Lower lobe of right lung (tissue), 2 donors: ENCODE data around the gene CALM1. TPM values are rescaled to one million over a fixed set of nuclear protein-coding genes. Genes with fewer than 3 reads are reported as not detected.
A peak's percentile ranks its signal among the peaks of the same experiment; 100 is the strongest.

Experiments
- ATAC-seq, 2 donors: fragments of 200-7000 bp; cut with Tn5 transposase; one replicate each; pipeline ENCODE4 v1.9.1; 2020 to 2022; ENCODE audit warnings: mild to moderate bottlenecking in 2 of 2, moderate library complexity in 2 of 2
- DNase-seq: peaks from one replicate; pipeline ENCODE4 v3.0.0-alpha.2; 2020
- H3K27ac ChIP-seq: fragments of 200-600 bp; one replicate; pipeline ENCODE4 v1.8.0; 2022
- H3K27me3 ChIP-seq: fragments of 200-600 bp; one replicate; pipeline ENCODE4 v1.8.0; 2022; ENCODE audit warnings: low read depth
- H3K36me3 ChIP-seq: fragments of 200-600 bp; one replicate; pipeline ENCODE4 v1.8.0; 2022; ENCODE audit warnings: mild to moderate bottlenecking
- H3K4me1 ChIP-seq: fragments of 200-600 bp; one replicate; pipeline ENCODE4 v1.8.0; 2022
- H3K4me3 ChIP-seq: fragments of 200-600 bp; one replicate; pipeline ENCODE4 v1.8.0; 2022; ENCODE audit warnings: mild to moderate bottlenecking
- H3K9me3 ChIP-seq: fragments of 200-600 bp; one replicate; pipeline ENCODE4 v1.8.0; 2022
- intact Hi-C: fragments of 100-400 bp; cut with DNase I; formaldehyde crosslinking; loops from one replicate; pipeline ENCODE4 v1.11.0; 2022
- total RNA-seq: library from RNA; stranded (reverse); fragmentation: NEBNext Ultra II Directional; extraction: Animal tissue kit (Norgen Biotek cat#: 25700); gene quantifications from one replicate; pipeline ENCODE4 v1.2.1, GENCODE V29; 2021
- TF ChIP-seq, protein P1 (sequence below): fragments of 200-600 bp; IDR thresholded peaks from one replicate; pipeline ENCODE4 v1.8.0; 2022; ENCODE audit warnings: antibody characterized with exemption, mild to moderate bottlenecking
- donor health status: DM: no; HTN: yes; CAD: no; lungs with severe emphysema.

CALM1 gene
- total RNA-seq, 1 donor from 2014 or later: 518 TPM

DNA sequence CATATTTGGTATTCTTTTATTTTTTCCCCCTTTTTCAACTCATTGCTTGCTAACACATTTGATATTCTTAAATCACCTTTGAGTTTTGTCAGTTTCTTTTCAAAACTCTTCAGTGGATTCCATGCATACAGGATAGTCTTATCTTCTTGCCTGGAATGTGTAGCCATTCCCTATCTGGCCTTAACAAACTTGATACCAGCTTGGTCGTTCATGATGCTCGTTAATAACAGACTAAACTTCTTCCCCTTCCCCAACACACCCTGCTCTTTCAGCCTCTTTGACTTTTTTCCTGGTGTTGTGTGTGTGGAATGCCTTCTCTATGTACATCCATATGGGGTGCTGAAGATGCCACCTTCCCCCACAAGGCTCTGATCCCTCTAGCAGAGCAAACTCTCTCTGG is 17.7 kb upstream of the CALM1 start:
- no peak overlapping the region for H3K4me3 ChIP-seq
- intact Hi-C loops: no loop called here

DNA sequence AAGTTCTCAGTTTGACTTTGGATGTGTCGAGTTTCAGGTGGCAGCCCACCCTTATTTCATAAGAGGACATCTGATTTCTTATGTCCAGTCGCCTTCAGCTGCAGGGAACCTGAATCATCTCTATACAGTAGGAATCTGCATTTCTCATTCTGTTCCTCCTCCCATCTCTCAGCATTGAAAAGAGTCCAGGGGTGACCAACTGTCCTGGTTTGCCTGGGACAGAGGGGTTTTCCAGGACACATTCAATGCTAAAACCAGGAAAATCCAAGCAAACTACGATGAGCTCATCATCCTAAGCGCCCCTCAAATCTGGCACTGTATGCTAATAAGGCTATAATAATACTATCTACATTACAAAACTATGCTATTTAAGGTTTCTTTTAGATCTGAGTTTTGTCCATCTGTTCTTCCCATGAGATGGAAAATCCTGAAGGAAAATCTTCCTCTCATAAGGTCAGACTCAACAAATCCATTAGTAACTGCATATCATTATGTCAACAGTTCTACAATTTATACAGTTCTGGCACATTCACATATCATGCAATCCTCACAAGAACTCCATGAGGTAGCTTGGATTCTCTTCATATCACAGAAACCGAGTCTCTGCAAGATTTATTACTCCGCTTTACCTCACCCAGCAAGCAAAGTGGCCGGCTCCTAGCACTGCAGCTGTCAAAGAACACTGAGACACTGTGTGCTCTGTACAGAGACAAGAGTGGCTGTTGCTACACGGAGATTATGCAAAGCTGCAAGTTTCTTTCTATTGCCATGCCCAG is 15.6 kb upstream of the CALM1 start:
- H3K36me3 ChIP-seq: no peaks in the 10 kb centered on the region
- H3K9me3 ChIP-seq: no peaks in the 10 kb centered on the region
- no peaks in the 10 kb centered on the region for H3K27me3 ChIP-seq
- no peak overlapping the region for H3K4me3 ChIP-seq
- H3K4me1 ChIP-seq: peaks cover 23% of the 10 kb centered on the region
- peak overlapping the region; percentile 99 for H3K27ac ChIP-seq
- intact Hi-C loops: no loop called here
- DNase-seq (no peak), ATAC-seq (no peak)
- TF ChIP-seq, protein P1, sequence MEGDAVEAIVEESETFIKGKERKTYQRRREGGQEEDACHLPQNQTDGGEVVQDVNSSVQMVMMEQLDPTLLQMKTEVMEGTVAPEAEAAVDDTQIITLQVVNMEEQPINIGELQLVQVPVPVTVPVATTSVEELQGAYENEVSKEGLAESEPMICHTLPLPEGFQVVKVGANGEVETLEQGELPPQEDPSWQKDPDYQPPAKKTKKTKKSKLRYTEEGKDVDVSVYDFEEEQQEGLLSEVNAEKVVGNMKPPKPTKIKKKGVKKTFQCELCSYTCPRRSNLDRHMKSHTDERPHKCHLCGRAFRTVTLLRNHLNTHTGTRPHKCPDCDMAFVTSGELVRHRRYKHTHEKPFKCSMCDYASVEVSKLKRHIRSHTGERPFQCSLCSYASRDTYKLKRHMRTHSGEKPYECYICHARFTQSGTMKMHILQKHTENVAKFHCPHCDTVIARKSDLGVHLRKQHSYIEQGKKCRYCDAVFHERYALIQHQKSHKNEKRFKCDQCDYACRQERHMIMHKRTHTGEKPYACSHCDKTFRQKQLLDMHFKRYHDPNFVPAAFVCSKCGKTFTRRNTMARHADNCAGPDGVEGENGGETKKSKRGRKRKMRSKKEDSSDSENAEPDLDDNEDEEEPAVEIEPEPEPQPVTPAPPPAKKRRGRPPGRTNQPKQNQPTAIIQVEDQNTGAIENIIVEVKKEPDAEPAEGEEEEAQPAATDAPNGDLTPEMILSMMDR: no peak

More for the DNA sequence above, 17.7 kb upstream of the CALM1 start:
- TF ChIP-seq, protein P1: no peak
- H3K27me3 ChIP-seq: no peaks in the 10 kb centered on the region
- H3K27ac ChIP-seq: no peak overlapping the region
- H3K9me3 ChIP-seq: no peaks in the 10 kb centered on the region
- H3K4me1 ChIP-seq: peaks cover 12% of the 10 kb centered on the region
- no peaks in the 10 kb centered on the region for H3K36me3 ChIP-seq
- DNase-seq (no peak), ATAC-seq (no peak)

DNA sequence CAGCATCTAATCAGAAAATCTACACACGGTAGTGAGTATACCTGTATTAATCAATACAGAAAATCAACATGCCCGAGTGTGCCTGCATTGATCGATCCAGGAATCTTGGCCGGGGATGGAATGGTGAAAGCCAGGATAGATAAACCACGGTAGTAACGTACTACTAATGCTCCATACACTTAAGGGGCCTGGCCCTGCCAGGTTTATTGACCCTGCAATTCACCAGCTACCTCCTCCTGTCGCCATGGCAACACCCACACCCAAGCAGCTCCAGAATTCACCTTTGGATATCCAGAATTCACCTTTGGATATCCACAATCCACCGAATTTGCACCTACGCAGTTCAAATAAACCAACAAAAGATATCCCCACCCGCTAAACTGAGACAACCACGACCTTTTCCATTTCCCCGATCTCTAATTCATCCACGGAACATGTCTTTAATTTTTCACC is 14.8 kb upstream of the CALM1 start:
- Histone ChIP-seq H3K4me1 (peaks cover 23% of the 10 kb centered on the region), H3K27ac (peak overlapping the region; percentile 99), H3K4me3 (peak overlapping the region; percentile 63), H3K27me3 (no peaks in the 10 kb centered on the region), H3K36me3 (no peaks in the 10 kb centered on the region), H3K9me3 (no peaks in the 10 kb centered on the region)
- intact Hi-C loops: no loop called here
- TF ChIP-seq, protein P1: no peak
- DNase-seq (peak; percentile 81), ATAC-seq (peak in 1 of 2 donors; percentile 50)

DNA sequence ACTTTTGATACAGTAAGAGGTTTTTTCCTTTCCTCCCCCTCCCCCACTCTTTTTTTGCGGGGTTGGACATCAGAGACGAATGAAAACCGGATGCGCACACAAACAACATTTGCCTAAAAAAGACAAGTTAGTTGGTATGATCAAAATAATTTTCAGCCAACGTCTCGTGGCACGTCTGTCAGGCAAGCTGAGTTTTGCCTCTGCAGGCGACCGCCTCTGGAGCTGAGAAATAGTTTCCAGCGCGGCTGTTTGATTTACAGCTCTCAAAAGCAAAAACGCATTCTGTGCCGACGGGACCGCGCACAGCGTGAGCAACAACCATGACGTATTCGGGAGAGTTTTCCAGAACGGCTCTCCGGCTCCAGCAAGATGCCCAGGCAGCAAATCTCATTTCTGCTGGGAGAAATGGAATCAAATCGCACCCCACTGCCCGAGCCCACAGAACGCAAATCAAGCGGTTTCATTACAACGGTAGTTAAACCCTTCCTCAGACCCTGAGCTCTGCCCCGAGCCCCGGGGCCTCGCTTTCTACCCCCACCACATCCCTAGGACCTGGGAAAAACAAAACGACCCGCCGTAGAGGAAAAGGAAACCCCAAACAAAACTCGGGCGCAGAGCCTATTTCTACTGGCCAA is 14.2 kb upstream of the CALM1 start:
- intact Hi-C loops: no loop called here
- peak; percentile 78 for DNase-seq
- peak; percentile 54 to 56 for ATAC-seq

DNA sequence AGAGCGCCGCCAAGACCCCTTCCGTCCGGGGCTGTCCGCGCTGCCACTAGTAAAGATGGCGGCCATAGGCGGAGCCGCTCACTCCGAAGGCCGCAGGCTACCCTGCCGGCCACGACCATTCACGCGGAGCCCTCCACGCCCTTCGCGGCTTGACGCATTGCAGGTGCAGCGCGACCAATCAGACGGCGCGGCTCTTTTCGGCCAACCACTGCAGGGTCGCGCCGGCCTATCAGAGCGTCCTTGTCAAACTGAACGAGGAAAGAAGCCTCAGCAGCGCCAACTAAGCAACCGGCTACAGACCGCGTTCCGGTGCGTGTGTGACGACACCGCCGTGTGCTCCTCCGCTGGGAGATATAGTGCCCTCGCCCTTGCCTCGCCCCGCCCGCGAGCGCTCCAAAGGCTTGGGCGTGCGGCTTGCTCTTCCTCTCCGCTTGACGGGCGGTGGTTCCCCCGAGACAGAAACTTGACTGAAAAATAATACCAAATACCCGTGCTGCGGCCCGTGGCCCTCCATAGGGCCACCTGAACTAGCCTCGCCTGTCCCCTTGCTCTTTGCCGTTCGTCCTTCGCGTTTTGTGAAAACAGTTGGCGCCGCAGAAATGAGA is 13.6 kb upstream of the CALM1 start:
- H3K9me3 ChIP-seq: no peaks in the 10 kb centered on the region
- TF ChIP-seq, protein P1: peak; percentile 21
- H3K27me3 ChIP-seq: no peaks in the 10 kb centered on the region
- peaks cover 23% of the 10 kb centered on the region for H3K4me1 ChIP-seq
- intact Hi-C loops: no loop called here
- H3K27ac ChIP-seq: peak overlapping the region; percentile 99
- no peaks in the 10 kb centered on the region for H3K36me3 ChIP-seq
- H3K4me3 ChIP-seq: peak overlapping the region; percentile 63
- DNase-seq: peak; percentile 100
- ATAC-seq: peak; percentile 96 to 98

More for the DNA sequence above, 14.2 kb upstream of the CALM1 start:
- Histone ChIP-seq H3K9me3 (no peaks in the 10 kb centered on the region), H3K27me3 (no peaks in the 10 kb centered on the region), H3K4me3 (peak overlapping the region; percentile 63), H3K27ac (peak overlapping the region; percentile 99), H3K4me1 (peaks cover 23% of the 10 kb centered on the region), H3K36me3 (no peaks in the 10 kb centered on the region)
- TF ChIP-seq, protein P1: no peak
